BJ (cell line): ENCODE data around the gene STIMATE. TPM values are rescaled to one million over a fixed set of nuclear protein-coding genes. Genes with fewer than 3 reads are reported as not detected.

ENCODE experiments used
- CTCF ChIA-PET: fragments of 350-600 bp; formaldehyde crosslinking; extraction: SDS; loops from one replicate; lab custom pipeline; 2021; ENCODE audit warnings: antibody characterized with exemption, inconsistent platforms; lab: Yijun Ruan, JAX
- POLR2A ChIA-PET: fragments of 300-600 bp; sonication (Branson Sonifier 250); formaldehyde crosslinking; extraction: SDS; loops from one replicate; lab custom pipeline; 2021; ENCODE audit warnings: antibody characterized with exemption; lab: Charles Lee
- DNase-seq: peaks from one replicate; pipeline ENCODE4 v3.0.0-alpha.2; 2011; ENCODE audit warnings: low read depth
- H3K27me3 ChIP-seq: 2 replicates; pipeline ENCODE4 v1.6.0; 2011; ENCODE audit warnings: low read length; ENCODE audit not compliant: control insufficient read depth, insufficient read depth
- H3K36me3 ChIP-seq: 2 replicates; pipeline ENCODE4 v1.5.1; 2011; ENCODE audit warnings: low read length; ENCODE audit not compliant: control insufficient read depth, insufficient read depth
- H3K4me3 ChIP-seq: 2 replicates; pipeline ENCODE4 v1.5.1; 2011; ENCODE audit warnings: low read depth, mild to moderate bottlenecking, control low read depth, low read length
- polyA plus RNA-seq: library from polyadenylated mRNA; depleted of rRNA; stranded (reverse); fragments of >200 nt; gene quantifications from 2 replicates; pipeline ENCODE4 v1.2.3, GENCODE V29; 2011
- TF ChIP-seq, protein P1 (sequence below): IDR thresholded peaks from 2 replicates; pipeline ENCODE4 v1.5.1; 2011; ENCODE audit warnings: low read depth, mild to moderate bottlenecking, control low read depth, inconsistent platforms, low read length, moderate library complexity; ENCODE audit not compliant: insufficient read depth

STIMATE gene
- polyA plus RNA-seq, 1 experiment = 13.5 TPM

DNA sequence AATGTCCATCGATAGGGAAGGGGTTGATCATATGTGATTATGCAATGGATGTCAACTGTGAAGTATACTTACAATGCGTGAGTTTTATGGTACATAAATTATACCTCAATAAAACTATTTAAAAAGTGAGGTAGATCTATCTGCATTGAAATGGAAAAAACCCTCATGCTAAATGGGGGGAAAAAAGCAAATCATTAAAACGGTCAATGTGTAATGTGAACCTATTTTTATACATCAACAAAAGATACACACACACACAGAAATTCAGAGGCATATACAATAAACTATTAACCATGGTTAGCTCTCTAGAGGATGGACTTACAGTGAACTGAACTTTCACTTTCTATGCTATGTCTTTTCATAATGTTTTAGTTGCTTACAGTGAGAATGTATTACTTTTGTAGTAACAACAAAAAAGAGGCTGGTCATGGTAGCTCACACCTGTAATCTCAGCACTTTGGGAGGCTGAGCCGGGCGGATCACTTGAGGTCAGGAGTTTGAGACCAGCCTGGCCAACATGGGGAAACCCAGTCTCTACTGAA, 23.1 kb downstream of the STIMATE start:
- DNase-seq = no peak
- Histone ChIP-seq H3K4me3 (no peak overlapping the region), H3K36me3 (0 out of 2 replicates have a peak, but pooled peaks cover 2% of the 10 kb centered on the region), H3K27me3 (no peaks in the 10 kb centered on the region)
- TF ChIP-seq, protein P1, sequence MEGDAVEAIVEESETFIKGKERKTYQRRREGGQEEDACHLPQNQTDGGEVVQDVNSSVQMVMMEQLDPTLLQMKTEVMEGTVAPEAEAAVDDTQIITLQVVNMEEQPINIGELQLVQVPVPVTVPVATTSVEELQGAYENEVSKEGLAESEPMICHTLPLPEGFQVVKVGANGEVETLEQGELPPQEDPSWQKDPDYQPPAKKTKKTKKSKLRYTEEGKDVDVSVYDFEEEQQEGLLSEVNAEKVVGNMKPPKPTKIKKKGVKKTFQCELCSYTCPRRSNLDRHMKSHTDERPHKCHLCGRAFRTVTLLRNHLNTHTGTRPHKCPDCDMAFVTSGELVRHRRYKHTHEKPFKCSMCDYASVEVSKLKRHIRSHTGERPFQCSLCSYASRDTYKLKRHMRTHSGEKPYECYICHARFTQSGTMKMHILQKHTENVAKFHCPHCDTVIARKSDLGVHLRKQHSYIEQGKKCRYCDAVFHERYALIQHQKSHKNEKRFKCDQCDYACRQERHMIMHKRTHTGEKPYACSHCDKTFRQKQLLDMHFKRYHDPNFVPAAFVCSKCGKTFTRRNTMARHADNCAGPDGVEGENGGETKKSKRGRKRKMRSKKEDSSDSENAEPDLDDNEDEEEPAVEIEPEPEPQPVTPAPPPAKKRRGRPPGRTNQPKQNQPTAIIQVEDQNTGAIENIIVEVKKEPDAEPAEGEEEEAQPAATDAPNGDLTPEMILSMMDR = no peak
- POLR2A ChIA-PET = no interaction called here
- CTCF ChIA-PET = interaction anchor here (1.0 to 1.2 kb wide), 2 partner anchors 13 to 23 kb away, joined by 3 read pairs; no protein-coding TSS in a partner anchor

DNA sequence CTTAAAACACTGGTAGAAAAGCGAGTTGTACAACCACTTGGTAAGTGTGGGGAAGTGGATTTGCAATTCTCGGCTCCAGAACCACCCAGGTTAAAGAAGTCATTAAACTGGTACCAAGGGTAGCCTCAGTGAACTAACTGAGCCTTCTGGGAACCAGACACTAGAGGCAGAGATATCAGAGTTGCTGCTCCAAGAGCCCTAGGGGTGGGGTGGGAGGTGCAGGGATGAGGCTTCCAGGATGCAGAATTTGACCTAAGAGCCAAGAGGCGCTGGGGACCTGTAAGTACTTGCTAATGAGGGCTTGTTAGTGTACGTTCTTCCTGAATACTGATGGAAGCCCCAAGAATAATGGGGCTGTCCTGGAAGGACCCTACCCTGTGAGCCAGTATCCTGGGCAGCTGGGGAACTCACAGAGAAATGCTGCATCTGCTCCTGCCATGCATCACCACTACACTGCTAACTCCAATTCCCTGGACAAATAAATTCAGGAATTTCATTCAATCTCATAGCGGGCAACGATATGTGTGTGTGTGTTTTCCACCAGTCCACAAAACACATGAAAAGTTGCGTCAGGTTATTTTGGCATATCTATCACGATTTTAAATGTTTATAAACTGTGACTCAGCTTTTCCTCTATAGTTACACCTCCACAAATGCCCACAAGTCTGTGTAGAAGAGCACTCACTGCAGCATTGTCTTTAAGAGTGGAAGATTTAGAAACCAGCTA, 23.8 kb downstream of the STIMATE start:
- CTCF ChIA-PET = interaction anchor here (1.0 kb wide), 1 partner anchor 13 kb away, joined by 3 read pairs; no protein-coding TSS in a partner anchor

DNA sequence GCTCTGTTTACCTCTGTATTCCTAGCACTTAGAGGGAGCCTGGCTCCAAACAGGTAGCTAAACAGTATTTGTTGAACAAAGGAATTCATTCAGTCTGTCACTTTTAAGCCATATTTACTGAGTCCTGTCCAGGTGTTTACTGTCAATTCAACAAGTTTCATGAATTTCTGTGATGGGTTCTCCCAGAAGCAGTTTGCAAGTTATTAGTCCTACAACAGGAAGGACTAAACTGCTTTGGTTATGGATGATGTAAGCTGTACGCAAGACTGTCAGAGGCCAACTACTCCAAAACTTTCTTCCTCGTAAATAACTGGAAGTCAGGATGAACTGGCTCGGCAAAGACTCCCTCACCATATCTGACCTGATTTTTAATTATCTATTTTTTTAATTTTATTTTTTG, 25.1 kb downstream of the STIMATE start:
- Histone ChIP-seq H3K27me3 (no peaks in the 10 kb centered on the region), H3K4me3 (no peak overlapping the region), H3K36me3 (no peaks in the 10 kb centered on the region)
- CTCF ChIA-PET = interaction anchor here (1.5 kb wide), 1 partner anchor 20 kb away, joined by 3 read pairs; no protein-coding TSS in a partner anchor
- no peak for DNase-seq
- POLR2A ChIA-PET = no interaction called here
- TF ChIP-seq, protein P1 = no peak

More for the DNA sequence above, 23.8 kb downstream of the STIMATE start:
- POLR2A ChIA-PET = no interaction called here
- TF ChIP-seq, protein P1 = no peak
- DNase-seq = no peak
- H3K36me3 ChIP-seq = no peaks in the 10 kb centered on the region
- H3K4me3 ChIP-seq = no peak overlapping the region
- no peaks in the 10 kb centered on the region for H3K27me3 ChIP-seq

DNA sequence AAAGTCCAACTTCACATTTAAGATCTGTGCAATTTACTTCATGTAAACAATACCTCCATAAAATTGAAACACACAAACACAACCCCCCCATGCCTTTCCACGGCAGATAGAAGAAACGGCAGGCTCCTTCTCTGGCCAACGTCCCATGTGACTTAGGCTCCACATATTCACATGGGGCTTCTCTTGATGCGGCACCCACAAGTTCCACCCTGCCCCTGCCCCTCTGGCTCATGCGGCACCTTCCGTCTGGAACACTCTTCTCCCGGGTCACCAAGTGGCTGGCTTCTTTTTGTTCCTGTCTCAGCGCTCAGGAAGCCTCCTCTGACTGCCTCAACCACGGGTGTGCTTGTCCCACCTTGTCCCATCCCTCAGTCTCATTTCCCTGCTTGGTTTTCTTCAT, 25.6 kb downstream of the STIMATE start:
- Histone ChIP-seq H3K4me3 (no peak overlapping the region), H3K36me3 (no peaks in the 10 kb centered on the region), H3K27me3 (no peaks in the 10 kb centered on the region)
- ChIA-PET POLR2A (no interaction called here), CTCF (interaction anchor here (1.5 kb wide), 1 partner anchor 20 kb away, joined by 3 read pairs; no protein-coding TSS in a partner anchor)
- TF ChIP-seq, protein P1 = no peak
- no peak for DNase-seq

DNA sequence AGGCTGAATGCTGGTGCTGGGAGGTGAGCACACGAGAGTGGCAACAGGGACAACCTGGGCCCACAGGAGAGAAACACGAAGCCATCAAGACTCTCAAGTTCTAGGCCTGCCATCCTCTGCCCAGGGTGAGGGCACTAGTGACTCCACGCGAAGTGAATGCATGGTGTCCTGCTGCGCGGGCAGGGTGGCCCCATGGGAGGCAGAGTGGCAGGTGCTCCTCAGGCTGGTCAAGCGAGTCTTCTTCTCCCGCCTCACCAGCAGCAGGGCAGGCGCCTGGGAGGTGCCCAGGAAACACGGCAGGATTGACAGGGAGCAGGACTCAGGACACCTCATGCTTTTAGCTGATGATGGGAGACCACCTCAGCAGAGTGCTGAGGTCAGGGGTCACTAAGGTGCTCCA, 26.9 kb downstream of the STIMATE start:
- no peaks in the 10 kb centered on the region for H3K27me3 ChIP-seq
- no peak for DNase-seq
- H3K36me3 ChIP-seq = no peaks in the 10 kb centered on the region
- H3K4me3 ChIP-seq = no peak overlapping the region
- TF ChIP-seq, protein P1 = no peak
- POLR2A ChIA-PET = no interaction called here
- CTCF ChIA-PET = no interaction called here
